NT2/D1 (cell line): Measurements from ENCODE around the gene PZP.

Experiments
- DNase-seq: peaks from one replicate; pipeline ENCODE4 v3.0.0-alpha.2; 2011; ENCODE audit warnings: low read depth, low spot score
- H3K27me3 ChIP-seq: 2 replicates; pipeline ENCODE4 v1.6.0; 2011; ENCODE audit warnings: mild to moderate bottlenecking; ENCODE audit not compliant: insufficient read length, insufficient read depth
- H3K36me3 ChIP-seq: 2 replicates; pipeline ENCODE4 v1.6.1; 2011; ENCODE audit warnings: mild to moderate bottlenecking, low read length, mixed read lengths; ENCODE audit not compliant: insufficient read depth, insufficient read length
- H3K4me1 ChIP-seq: 2 replicates; pipeline ENCODE4 v1.5.1; 2011; ENCODE audit not compliant: insufficient read depth, insufficient read length
- H3K4me3 ChIP-seq: 2 replicates; pipeline ENCODE4 v1.5.1; 2011; ENCODE audit warnings: low read depth; ENCODE audit not compliant: insufficient read length
- H3K9ac ChIP-seq: 2 replicates; pipeline ENCODE4 v1.6.0; 2011; ENCODE audit warnings: low read depth; ENCODE audit not compliant: insufficient read length
- H3K9me3 ChIP-seq: 2 replicates; pipeline ENCODE4 v1.5.1; 2011; ENCODE audit warnings: mild to moderate bottlenecking, low read length; ENCODE audit not compliant: insufficient read depth
- SUZ12 ChIP-seq: IDR thresholded peaks from 2 replicates; pipeline ENCODE4 v1.6.1; 2011; ENCODE audit not compliant: insufficient read length, insufficient read depth; ENCODE audit errors: extremely low read depth
- YY1 ChIP-seq: IDR thresholded peaks from 2 replicates; pipeline ENCODE4 v1.6.1; 2011; ENCODE audit not compliant: insufficient read length, insufficient read depth
- ZNF274 ChIP-seq: IDR thresholded peaks from 2 replicates; pipeline ENCODE4 v1.6.1; 2011; ENCODE audit warnings: mild to moderate bottlenecking, low read depth, low read length

Gene PZP

DNA sequence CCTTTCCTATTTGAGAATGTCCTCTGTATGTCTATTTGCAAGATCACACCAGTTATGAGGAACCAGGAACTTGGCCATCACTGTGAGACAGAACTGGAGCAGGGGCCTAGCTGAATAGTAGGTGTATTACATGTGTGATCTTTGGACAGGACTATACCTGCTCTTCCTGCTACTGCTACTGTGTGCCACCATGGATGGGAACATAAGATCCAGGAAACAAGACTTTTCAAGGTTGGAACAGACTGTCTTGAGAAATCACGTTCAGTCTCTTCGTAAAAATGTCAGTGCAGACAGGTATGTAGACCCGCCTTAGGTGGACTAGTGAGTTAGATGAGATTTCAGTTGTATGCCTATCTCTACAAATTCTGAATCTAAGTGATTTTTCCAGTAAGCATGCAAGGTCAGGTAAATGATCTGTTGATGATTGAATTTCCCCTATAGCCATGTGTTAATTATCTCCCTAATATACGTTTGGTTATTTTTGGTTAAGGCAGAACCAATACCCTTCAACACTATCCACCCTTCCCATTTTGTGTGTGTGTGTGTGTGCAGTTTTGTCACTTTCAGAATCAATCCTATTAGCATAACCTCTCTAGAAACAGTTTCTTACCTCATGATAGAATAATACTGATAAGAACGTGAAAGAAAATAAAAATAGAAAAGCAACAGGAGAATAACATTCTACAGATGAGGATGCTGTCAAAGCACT lies 99.5 kb downstream of the PZP start:
- H3K36me3 ChIP-seq, result no peaks in the 10 kb centered on the region
- H3K9ac ChIP-seq, result no peak overlapping the region
- H3K4me1 ChIP-seq, result no peaks in the 10 kb centered on the region
- no peaks in the 10 kb centered on the region for H3K27me3 ChIP-seq
- TF ChIP-seq SUZ12 (no peak), YY1 (no peak), ZNF274 (no peak)
- H3K9me3 ChIP-seq, result no peaks in the 10 kb centered on the region
- no peak overlapping the region for H3K4me3 ChIP-seq
- DNase-seq, result no peak

DNA sequence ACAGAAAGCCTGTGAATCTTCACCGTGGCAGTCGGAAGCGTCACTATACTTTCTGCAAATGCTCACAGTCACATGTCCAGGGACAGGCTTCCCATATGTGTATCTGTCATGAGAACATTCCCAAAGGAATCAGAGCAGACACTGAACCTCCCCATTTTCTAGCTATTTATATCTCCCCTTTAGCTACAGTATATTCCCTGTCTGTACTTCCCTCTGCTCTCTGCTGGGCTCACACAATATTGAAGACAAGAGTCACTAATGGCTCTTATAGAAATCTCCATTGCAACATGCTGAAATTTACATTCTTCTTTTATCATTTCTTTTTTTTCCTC lies 100.7 kb downstream of the PZP start:
- H3K36me3 ChIP-seq, result no peaks in the 10 kb centered on the region
- no peak overlapping the region for H3K4me3 ChIP-seq
- no peaks in the 10 kb centered on the region for H3K4me1 ChIP-seq
- no peak overlapping the region for H3K9ac ChIP-seq
- no peak for DNase-seq
- no peaks in the 10 kb centered on the region for H3K9me3 ChIP-seq
- H3K27me3 ChIP-seq, result no peaks in the 10 kb centered on the region
- TF ChIP-seq SUZ12, result no peak
- no peak for TF ChIP-seq ZNF274
- TF ChIP-seq YY1, result no peak

DNA sequence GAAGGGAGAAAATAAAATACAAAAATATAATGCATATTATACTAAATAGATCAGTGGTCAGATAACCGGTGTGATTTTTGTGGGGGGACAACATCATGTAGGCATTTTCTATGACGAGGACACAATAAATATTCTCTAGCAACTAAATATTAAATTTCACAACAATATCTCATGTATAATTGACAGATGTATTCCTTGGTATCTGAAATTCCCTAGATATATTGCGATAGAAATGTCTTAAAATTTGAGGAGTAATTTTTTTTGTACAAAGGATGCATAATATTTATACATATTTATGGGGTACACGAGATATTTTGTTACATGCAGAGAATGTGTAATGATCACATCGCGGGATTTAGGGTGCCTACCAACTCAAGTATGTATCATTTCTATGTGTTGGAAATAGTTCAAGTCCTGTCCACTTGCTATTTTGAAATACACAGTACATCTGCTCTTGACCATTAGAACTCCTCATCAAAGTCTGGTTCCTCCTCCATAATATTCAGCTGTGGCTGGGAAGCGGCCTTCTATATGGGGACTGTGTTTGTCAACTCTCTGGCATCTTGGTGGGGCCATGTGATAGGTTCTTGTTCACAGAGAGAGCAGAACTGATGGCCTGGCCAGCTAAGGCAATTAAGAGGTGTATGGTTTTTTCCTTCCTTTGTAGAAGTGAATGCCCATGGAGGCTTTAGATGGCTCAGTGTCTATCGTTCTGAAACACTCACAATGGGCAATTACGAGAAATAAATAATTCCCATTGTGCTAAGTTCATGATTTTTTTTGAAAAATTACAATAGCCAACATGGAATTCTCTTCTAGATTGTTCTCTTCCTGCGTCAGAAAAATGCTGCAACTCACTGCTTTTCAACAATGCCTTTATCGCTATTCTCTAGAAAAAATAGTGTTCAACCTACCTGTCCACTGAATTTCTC lies 101.3 kb downstream of the PZP start:
- Histone ChIP-seq H3K36me3 (no peaks in the 10 kb centered on the region), H3K4me3 (no peak overlapping the region), H3K9me3 (no peaks in the 10 kb centered on the region), H3K4me1 (no peaks in the 10 kb centered on the region), H3K27me3 (no peaks in the 10 kb centered on the region), H3K9ac (no peak overlapping the region)
- TF ChIP-seq SUZ12, result no peak
- TF ChIP-seq ZNF274, result no peak
- TF ChIP-seq YY1, result no peak
- no peak for DNase-seq

DNA sequence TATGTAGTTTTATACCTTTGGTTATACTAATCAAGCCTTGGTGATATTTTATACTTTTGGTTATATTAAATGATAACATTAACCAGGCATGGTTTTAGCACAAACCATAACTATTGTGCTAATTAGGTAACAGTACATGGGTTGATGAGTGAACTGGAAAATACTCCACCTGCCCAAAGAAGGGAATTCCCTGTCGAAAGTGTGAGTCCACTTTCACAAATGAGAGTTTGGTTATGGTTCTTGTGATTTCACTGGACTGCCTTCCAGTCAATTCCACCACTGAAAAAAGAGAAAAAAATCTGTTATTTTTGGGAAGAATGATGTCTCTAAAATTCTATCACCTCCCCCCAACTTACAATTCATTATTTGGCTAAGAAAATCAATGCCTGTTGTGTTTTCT lies 102.1 kb downstream of the PZP start:
- Histone ChIP-seq H3K36me3 (no peaks in the 10 kb centered on the region), H3K4me3 (no peak overlapping the region), H3K27me3 (no peaks in the 10 kb centered on the region), H3K4me1 (no peaks in the 10 kb centered on the region), H3K9ac (no peak overlapping the region), H3K9me3 (no peaks in the 10 kb centered on the region)
- no peak for TF ChIP-seq YY1
- no peak for TF ChIP-seq ZNF274
- no peak for TF ChIP-seq SUZ12
- DNase-seq, result no peak

DNA sequence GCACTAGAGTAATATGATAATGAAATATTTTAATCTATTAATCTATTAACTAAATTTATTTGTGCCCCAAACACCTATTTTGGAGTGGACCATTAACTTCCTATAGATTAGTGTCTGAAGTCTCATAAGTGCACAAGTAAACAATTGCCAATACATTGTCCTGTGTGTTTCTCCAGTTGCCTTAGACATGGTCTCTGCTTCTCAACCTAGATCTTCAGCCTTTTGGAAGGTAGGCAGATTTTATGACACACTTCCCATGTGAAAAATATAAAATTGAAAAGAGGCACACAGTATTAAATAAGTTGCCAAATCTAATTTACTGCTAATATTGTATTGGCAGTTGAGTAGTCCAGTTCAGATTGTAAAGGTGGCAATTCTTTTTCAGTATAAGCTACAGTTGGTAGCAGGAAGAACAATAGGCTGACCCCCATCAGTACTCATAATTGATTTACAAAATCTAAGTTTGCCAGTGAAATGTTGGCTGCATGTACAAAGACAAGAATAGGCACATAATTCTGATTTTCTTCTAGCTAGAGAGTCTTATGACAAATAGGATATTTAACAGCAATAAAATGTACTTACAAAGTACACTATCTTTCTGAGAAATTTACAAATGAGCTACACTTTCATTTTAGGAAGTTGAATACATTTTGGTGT lies 103.3 kb downstream of the PZP start:
- no peak overlapping the region for H3K9ac ChIP-seq
- H3K9me3 ChIP-seq, result no peaks in the 10 kb centered on the region
- no peaks in the 10 kb centered on the region for H3K27me3 ChIP-seq
- TF ChIP-seq YY1, result no peak
- no peak overlapping the region for H3K4me3 ChIP-seq
- no peak for DNase-seq
- H3K4me1 ChIP-seq, result no peaks in the 10 kb centered on the region
- no peaks in the 10 kb centered on the region for H3K36me3 ChIP-seq

DNA sequence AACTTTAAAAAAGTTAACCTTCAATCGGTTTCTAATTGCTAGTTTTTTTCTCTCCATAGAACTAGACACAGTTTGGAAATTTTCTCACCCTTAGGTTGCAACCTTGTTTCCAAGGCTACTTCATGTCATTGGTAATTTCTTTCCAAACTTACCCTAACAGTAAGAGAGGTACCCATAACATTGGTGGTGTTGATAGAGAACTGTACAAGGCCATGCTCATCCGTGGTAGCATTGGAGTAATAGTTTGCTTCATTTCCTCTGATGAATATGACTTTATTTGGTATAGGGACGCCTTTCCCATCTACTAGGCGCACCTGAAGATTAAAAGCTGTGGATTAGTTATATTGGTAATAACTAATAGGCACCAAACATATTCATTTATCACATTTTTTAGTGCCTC lies 104.1 kb downstream of the PZP start:
- H3K9me3 ChIP-seq, result no peaks in the 10 kb centered on the region
- DNase-seq, result no peak
- no peaks in the 10 kb centered on the region for H3K4me1 ChIP-seq
- no peak overlapping the region for H3K4me3 ChIP-seq
- H3K9ac ChIP-seq, result no peak overlapping the region
- H3K27me3 ChIP-seq, result no peaks in the 10 kb centered on the region
- H3K36me3 ChIP-seq, result no peaks in the 10 kb centered on the region
- TF ChIP-seq YY1 (no peak), SUZ12 (no peak), ZNF274 (no peak)
